IMR-90 (cell line): ENCODE data around the gene OR6N2. TPM values are rescaled to one million over a fixed set of nuclear protein-coding genes. Genes with fewer than 3 reads are reported as not detected.

Experiments used
- ATAC-seq: fragments of 200-7000 bp; cut with Tn5 transposase; 2 replicates; pipeline ENCODE4 v1.9.1; 2020; ENCODE audit warnings: low read depth, mild to moderate bottlenecking, moderate library complexity
- BruUV-seq: library from RNA; stranded (reverse); fragments of 400-500 nt; replicated peaks from 2 replicates; lab custom pipeline; 2021; lab: Mats Ljungman, UMichigan
- CTCF ChIA-PET: fragments of 300-600 bp; formaldehyde crosslinking; extraction: SDS; loops from one replicate; lab custom pipeline; 2021; ENCODE audit warnings: antibody characterized with exemption; lab: Yijun Ruan, JAX
- POLR2A ChIA-PET: fragments of 300-600 bp; sonication (Branson Sonifier 250); formaldehyde crosslinking; loops from one replicate; lab custom pipeline; 2022; ENCODE audit warnings: antibody characterized with exemption; ENCODE audit not compliant: unreplicated experiment; lab: Charles Lee
- DNase-seq: peaks from one replicate; pipeline ENCODE4 v3.0.0; 2013
- H2AFZ ChIP-seq: replicated peaks from 2 replicates; pipeline ENCODE3; 2013; ENCODE audit warnings: low read length, mild to moderate bottlenecking; ENCODE audit not compliant: poor library complexity
- H2AK5ac ChIP-seq: 2 replicates; pipeline ENCODE4 v1.6.1; 2013; ENCODE audit warnings: low read depth, low read length, inconsistent platforms
- H2AK9ac ChIP-seq: replicated peaks from 2 replicates; pipeline ENCODE3; 2013; ENCODE audit warnings: mild to moderate bottlenecking, low read depth, low read length, moderate library complexity; ENCODE audit not compliant: poor library complexity
- H2BK120ac ChIP-seq: 2 replicates; pipeline ENCODE4 v1.6.1; 2013; ENCODE audit warnings: low read depth, low read length, inconsistent platforms
- H2BK15ac ChIP-seq: 3 replicates; pipeline ENCODE4 v1.6.1; 2013; ENCODE audit warnings: low read depth, low read length, inconsistent platforms
- H2BK20ac ChIP-seq: 2 replicates; pipeline ENCODE4 v1.6.1; 2013; ENCODE audit warnings: low read depth, mild to moderate bottlenecking, inconsistent platforms, low read length, moderate library complexity
- H2BK5ac ChIP-seq: 2 replicates; pipeline ENCODE4 v1.6.1; 2013; ENCODE audit warnings: mild to moderate bottlenecking, low read depth, low read length, inconsistent platforms; ENCODE audit not compliant: poor library complexity, severe bottlenecking
- H3K14ac ChIP-seq: replicated peaks from 2 replicates; pipeline ENCODE4 v1.6.1; 2013; ENCODE audit warnings: low read depth, low read length, inconsistent platforms
- H3K18ac ChIP-seq: 2 replicates; pipeline ENCODE4 v1.6.1; 2013; ENCODE audit warnings: low read depth, low read length, control low read depth
- H3K23ac ChIP-seq: 2 replicates; pipeline ENCODE4 v1.6.1; 2013; ENCODE audit warnings: low read depth, low read length, inconsistent platforms
- H3K27ac ChIP-seq: 2 replicates; pipeline ENCODE4 v1.5.1; 2013; ENCODE audit warnings: mild to moderate bottlenecking, control low read depth, low read length; ENCODE audit not compliant: insufficient read depth
- H3K27me3 ChIP-seq: 2 replicates; pipeline ENCODE4 v1.6.1; 2013; ENCODE audit warnings: low read length; ENCODE audit not compliant: control insufficient read depth, insufficient read depth
- H3K36me3 ChIP-seq: 2 replicates; pipeline ENCODE4 v1.6.1; 2013; ENCODE audit warnings: low read length, mixed read lengths; ENCODE audit not compliant: control insufficient read depth, insufficient read depth
- H3K4ac ChIP-seq: 2 replicates; pipeline ENCODE4 v1.6.1; 2013; ENCODE audit warnings: low read depth, low read length, inconsistent platforms
- H3K4me1 ChIP-seq: 2 replicates; pipeline ENCODE4 v1.6.1; 2013; ENCODE audit warnings: low read length, mixed read lengths; ENCODE audit not compliant: control insufficient read depth, insufficient read depth
- H3K4me2 ChIP-seq: 2 replicates; pipeline ENCODE4 v1.6.1; 2013; ENCODE audit warnings: low read depth, mild to moderate bottlenecking, control low read depth, low read length, moderate library complexity
- H3K4me3 ChIP-seq: 2 replicates; pipeline ENCODE4 v1.5.1; 2013; ENCODE audit warnings: low read depth, mild to moderate bottlenecking, control low read depth, low read length, moderate library complexity; ENCODE audit not compliant: insufficient read depth
- H3K56ac ChIP-seq: 2 replicates; pipeline ENCODE4 v1.6.1; 2013; ENCODE audit warnings: low read length, inconsistent platforms; ENCODE audit not compliant: insufficient read depth; ENCODE audit errors: extremely low read depth
- H3K79me1 ChIP-seq, 2 experiments: 2 replicates each; pipeline ENCODE4 v1.6.1; 2013; ENCODE audit warnings: low read length in 2 of 2, inconsistent platforms in 1 of 2, low read depth in 1 of 2
- H3K9ac ChIP-seq: 2 replicates; pipeline ENCODE4 v1.6.1; 2013; ENCODE audit warnings: low read depth, low read length, control low read depth
- H3K9me1 ChIP-seq: 2 replicates; pipeline ENCODE4 v1.6.1; 2013; ENCODE audit warnings: low read length, inconsistent platforms; ENCODE audit not compliant: insufficient read depth
- H3K9me3 ChIP-seq: 2 replicates; pipeline ENCODE4 v1.6.1; 2013; ENCODE audit warnings: low read length; ENCODE audit not compliant: control insufficient read depth, insufficient read depth
- H4K20me1 ChIP-seq: 2 replicates; pipeline ENCODE4 v1.6.1; 2013; ENCODE audit warnings: low read length, inconsistent platforms; ENCODE audit not compliant: insufficient read depth
- H4K5ac ChIP-seq: 2 replicates; pipeline ENCODE4 v1.6.1; 2013; ENCODE audit warnings: mild to moderate bottlenecking, low read depth, low read length, control low read depth
- H4K8ac ChIP-seq, 2 experiments: 2 replicates each; pipeline ENCODE4 v1.6.1; 2013; ENCODE audit warnings: low read depth in 2 of 2, low read length in 2 of 2, control low read depth in 1 of 2, inconsistent platforms in 1 of 2
- H4K91ac ChIP-seq: 2 replicates; pipeline ENCODE4 v1.6.1; 2013; ENCODE audit warnings: low read depth, low read length, inconsistent platforms; ENCODE audit not compliant: insufficient read depth
- BHLHE40 ChIP-seq: fragments of 150-350 bp; IDR thresholded peaks from 2 replicates; pipeline ENCODE4 v1.6.1; 2016; ENCODE audit warnings: mild to moderate bottlenecking, low read depth, low read length
- CEBPB ChIP-seq: IDR thresholded peaks from 2 replicates; pipeline ENCODE4 v1.6.1; 2012; ENCODE audit warnings: low read depth, low read length, improper control_type of control experiment
- CHD1 ChIP-seq: IDR thresholded peaks from 2 replicates; pipeline ENCODE4 v1.6.1; 2012; ENCODE audit warnings: low read depth, low read length, improper control_type of control experiment
- ELK1 ChIP-seq: fragments of 150-350 bp; IDR thresholded peaks from 2 replicates; pipeline ENCODE4 v1.6.1; 2016; ENCODE audit warnings: low read depth, mild to moderate bottlenecking, low read length, moderate library complexity, borderline replicate concordance
- FOS ChIP-seq: fragments of 150-350 bp; IDR thresholded peaks from 2 replicates; pipeline ENCODE4 v1.6.1; 2016; ENCODE audit warnings: low read depth, low read length
- NFE2L2 ChIP-seq: fragments of 150-350 bp; IDR thresholded peaks from 2 replicates; pipeline ENCODE4 v1.6.1; 2016; ENCODE audit warnings: low read depth, mild to moderate bottlenecking, low read length
- RAD21 ChIP-seq: IDR thresholded peaks from 2 replicates; pipeline ENCODE4 v1.6.1; 2012; ENCODE audit warnings: low read length, improper control_type of control experiment
- RFX5 ChIP-seq: IDR thresholded peaks from 2 replicates; pipeline ENCODE4 v1.8.0; 2012; ENCODE audit warnings: low read depth, mild to moderate bottlenecking, low read length, moderate library complexity
- SMC3 ChIP-seq: fragments of 150-350 bp; IDR thresholded peaks from 2 replicates; pipeline ENCODE4 v1.6.1; 2016; ENCODE audit warnings: low read depth, mild to moderate bottlenecking, antibody characterized with exemption, low read length, moderate library complexity
- USF2 ChIP-seq: fragments of 150-350 bp; IDR thresholded peaks from 2 replicates; pipeline ENCODE4 v1.6.1; 2017; ENCODE audit warnings: mild to moderate bottlenecking, antibody characterized with exemption, low read length, low read depth
- WGBS, 2 experiments: methylation state at CpG; one replicate each; pipeline versions ENCODE4 v1.1.5 to v1.1.7; 2013; ENCODE audit warnings: missing lambda C conversion rate in 2 of 2; ENCODE audit not compliant: insufficient read length in 1 of 2; ENCODE audit errors: extremely low coverage in 2 of 2; 5-methylcytosine and 5-hydroxymethylcytosine counted together
- dilution Hi-C: fragments of 300-500 bp; cut with HindIII; formaldehyde crosslinking; loops from one replicate; pipeline ENCODE4 v1.14.3; 2018; ENCODE audit warnings: low sequenced_read_pairs; ENCODE audit not compliant: unreplicated experiment
- in situ Hi-C: fragments of 300-500 bp; cut with MboI; formaldehyde crosslinking; loops from 3 replicates; pipeline ENCODE4 v1.14.3; 2019; ENCODE audit warnings: low sequenced_read_pairs, inconsistent platforms, mixed read lengths
- intact Hi-C: fragments of 100-400 bp; cut with micrococcal nuclease; formaldehyde crosslinking; loops from 2 replicates; pipeline ENCODE4 v1.10.0; 2022
- polyA plus RNA-seq, 3 experiments: library from polyadenylated mRNA; depleted of rRNA; stranded (reverse); fragments of >200 nt; gene quantifications; 2 replicates each; pipeline ENCODE4 v1.2.3, GENCODE V29; 2012; ENCODE audit warnings: low replicate concordance in 1 of 3
- total RNA-seq: library from RNA; depleted of rRNA; stranded (reverse); fragments of >200 nt; gene quantifications from 2 replicates; pipeline ENCODE4 v1.2.3, GENCODE V29; 2012

OR6N2 gene
- total and polyA plus RNA-seq, 2 of the 4 experiments (the other 2 are of a cell fraction): not detected

GRCh38 chr1:158801396-158801795 is 20.4 kb upstream of the OR6N2 start:
- Histone ChIP-seq H4K8ac (no peak overlapping the region), H3K56ac (no peak overlapping the region), H3K4me2 (no peak overlapping the region), H3K27me3 (no peaks in the 10 kb centered on the region), H3K4me1 (no peaks in the 10 kb centered on the region), H2BK15ac (no peak overlapping the region), H3K9ac (no peak overlapping the region), H3K9me1 (no peaks in the 10 kb centered on the region), H2BK120ac (no peak overlapping the region), H2AK5ac (no peak overlapping the region), H2BK5ac (no peak overlapping the region), H4K5ac (no peak overlapping the region), H3K18ac (no peak overlapping the region), H3K4ac (no peak overlapping the region), H3K27ac (no peak overlapping the region), H2AFZ (no peak overlapping the region), H4K91ac (no peak overlapping the region), H3K36me3 (no peaks in the 10 kb centered on the region), H3K23ac (no peak overlapping the region), H2BK20ac (no peak overlapping the region), H2AK9ac (no peak overlapping the region), H3K9me3 (no peaks in the 10 kb centered on the region), H3K79me1 (no peaks in the 10 kb centered on the region), H3K14ac (no peak overlapping the region), H4K20me1 (no peaks in the 10 kb centered on the region), H3K4me3 (no peak overlapping the region)
- intact Hi-C loops: no loop called here
- POLR2A ChIA-PET: no interaction called here
- no CpG with 5 or more reads among the region's 1 CpG for WGBS, 2 experiments
- BruUV-seq: no TSS peak
- TF ChIP-seq FOS (no peak), RAD21 (no peak), CEBPB (no peak), BHLHE40 (no peak), CHD1 (no peak), USF2 (no peak), SMC3 (no peak), RFX5 (no peak), NFE2L2 (no peak), ELK1 (no peak)
- ATAC-seq (no peak), DNase-seq (no peak)
- CTCF ChIA-PET: no interaction called here
- dilution Hi-C loops: no loop called here
- in situ Hi-C loops: no loop called here
